GM18858 (cell line): ENCODE measurements around the gene AP4M1.
A peak's percentile ranks its signal among the peaks of the same experiment; 100 is the strongest.

Source experiments
- ATAC-seq: cut with Tn5 transposase; IDR thresholded peaks from one replicate; pipeline ENCODE4 v1.9.1; 2021; ENCODE audit not compliant: unreplicated experiment

AP4M1 gene

DNA sequence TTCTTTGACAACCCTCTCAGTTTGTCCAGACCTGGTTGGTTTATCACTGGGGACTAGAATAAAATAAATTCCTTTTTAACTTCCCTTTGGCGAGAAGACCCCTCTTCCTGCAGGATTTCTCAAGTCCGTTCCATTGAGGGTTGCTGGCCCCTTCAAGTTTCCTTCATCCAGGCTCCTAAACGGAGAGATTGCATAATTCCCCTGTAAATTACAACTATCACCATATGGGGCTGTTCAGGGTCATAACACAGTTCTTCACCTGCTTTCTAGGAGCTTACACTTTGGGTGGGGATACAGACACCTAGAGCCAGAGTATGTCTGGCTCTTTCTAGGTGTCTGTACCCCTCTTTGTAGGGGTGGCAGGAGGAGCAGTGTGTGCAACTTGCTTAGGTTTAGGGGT, 15.9 kb upstream of the AP4M1 start:
- no peak for ATAC-seq

DNA sequence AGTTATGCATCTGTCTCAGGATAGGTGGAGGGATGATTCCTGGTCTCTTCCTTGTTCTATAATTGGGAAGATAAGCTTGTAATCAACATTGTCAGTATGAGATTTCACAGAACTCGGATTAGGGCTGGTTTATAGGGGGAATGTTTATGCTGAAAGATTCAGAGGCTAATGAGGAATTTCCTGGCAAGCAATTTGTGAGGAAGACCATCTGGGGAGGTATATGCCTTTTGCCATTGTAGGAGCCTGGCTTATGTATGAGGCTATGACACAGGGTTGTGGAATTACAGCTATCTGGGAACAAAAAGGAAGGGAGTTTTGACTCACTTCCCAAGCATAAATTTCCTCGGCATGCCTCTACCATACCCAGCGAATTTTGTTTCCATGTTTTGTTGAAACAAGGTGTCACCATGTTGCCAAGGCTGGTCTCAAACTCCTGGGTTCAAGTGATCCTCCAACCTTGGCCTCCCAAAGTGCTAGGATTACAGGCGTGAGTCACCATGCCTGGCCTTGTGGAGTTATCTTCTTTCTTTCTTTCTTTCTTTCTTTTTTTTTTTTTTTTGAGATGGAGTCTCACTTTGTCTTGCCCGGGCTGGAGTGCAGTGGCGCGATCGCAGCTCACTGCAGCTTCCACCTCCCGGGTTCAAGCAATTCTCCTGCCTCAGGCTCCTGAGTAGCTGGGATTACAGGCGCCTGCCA, 14.2 kb upstream of the AP4M1 start:
- ATAC-seq: no peak

- no peak for ATAC-seq
Observed at GRCh38 chr7:100088095-100088620, 13.3 kb upstream of the AP4M1 start.

DNA sequence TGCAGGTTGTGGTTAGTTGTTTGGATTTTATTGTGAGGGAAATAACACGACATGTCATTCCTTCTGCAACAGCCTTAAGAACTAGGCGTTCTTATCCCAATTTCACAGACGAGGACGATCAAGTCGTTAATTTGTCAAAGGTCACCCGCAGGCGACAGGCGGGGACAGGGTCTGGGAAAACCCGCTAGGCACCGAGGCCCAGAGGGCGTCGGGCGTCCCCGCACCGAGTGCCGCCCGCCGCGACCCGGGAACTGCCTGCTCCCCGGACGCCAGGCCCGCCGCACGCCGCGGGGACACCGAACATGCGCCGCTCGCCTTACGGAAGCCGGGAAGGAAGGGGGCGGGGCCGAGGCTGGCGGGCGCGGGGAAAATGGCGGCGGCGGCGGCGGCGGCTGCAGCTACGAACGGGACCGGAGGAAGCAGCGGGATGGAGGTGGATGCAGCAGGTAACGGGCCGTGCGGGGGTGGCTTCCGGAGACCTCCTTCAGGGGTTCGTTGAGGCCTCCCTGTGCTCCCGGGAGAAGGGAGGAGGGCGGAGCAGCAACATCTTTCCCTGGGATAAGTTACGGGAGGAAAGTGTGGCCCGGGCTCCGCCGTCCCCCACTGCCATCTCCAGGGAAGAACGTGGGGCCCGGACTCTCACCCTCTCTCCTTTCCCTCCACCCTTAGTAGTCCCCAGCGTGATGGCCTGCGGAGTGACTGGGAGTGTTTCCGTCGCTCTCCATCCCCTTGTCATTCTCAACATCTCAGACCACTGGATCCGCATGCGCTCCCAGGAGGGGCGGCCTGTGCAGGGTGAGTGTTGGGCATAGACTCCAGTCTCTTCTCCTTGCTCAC, 12.6 kb upstream of the AP4M1 start, which contains the start of gene COPS6:
COPS6 (plus strand) TSS at position 349 of the 837 bp plus-strand sequence; CDS start at position 371, 22 bp downstream.
- no peak for ATAC-seq

- ATAC-seq: no peak
Observed at GRCh38 chr7:100089458-100090196, 11.8 kb upstream of the AP4M1 start.

DNA sequence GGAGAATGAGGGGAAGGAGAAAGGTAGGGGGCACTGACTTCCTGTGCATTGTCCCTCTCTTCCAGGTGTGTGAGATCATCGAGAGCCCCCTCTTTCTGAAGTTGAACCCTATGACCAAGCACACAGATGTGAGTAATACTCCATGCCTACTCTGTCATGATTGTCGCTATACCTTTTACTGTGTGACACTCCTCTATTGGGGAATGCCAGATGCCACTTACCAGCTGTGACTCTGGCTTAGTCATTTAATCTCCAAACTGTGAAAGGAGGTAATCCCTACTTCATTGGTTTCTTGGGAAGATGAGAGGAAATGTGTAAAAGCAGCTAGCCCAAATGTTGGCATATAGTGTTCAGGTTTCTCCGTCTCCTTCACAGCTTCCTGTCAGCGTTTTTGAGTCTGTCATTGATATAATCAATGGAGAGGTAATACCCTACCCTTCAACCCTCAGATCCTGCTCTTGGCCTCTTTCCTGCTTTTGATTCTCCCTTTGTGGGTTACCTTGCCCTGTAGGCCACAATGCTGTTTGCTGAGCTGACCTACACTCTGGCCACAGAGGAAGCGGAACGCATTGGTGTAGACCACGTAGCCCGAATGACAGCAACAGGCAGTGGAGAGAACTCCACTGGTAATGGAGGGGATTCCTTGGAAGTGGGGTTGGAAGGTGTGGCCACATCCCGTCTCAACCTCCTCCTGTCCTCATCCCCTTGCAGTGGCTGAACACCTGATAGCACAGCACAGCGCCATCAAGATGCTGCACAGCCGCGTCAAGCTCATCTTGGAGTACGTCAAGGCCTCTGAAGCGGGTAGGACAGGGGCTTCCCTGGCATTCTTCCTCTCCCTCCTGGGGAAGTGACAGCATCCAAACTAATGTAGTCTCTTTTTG, 10.7 kb upstream of the AP4M1 start:
- no peak for ATAC-seq

- ATAC-seq: no peak
Observed at GRCh38 chr7:100091411-100092181, 9.8 kb upstream of the AP4M1 start.

DNA sequence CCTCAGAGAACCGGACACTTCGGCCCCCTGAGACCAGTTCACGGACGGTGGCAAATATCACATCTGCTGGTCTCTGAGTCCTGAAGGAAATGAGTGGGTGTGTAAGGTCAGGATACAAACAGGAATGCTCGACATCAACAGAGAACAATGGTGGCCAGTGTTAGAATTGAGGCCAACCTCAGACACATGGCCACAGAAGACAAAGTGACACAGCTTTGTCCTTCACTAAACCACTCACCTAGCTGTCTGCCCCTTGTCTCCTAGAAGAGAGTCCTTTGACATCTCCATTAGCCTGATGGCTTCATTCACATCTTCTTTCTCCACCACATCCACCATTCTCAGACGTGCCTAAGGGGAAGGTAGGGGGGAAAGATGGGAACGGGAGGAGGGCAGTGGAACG, 8.4 kb upstream of the AP4M1 start:
- ATAC-seq: no peak

DNA sequence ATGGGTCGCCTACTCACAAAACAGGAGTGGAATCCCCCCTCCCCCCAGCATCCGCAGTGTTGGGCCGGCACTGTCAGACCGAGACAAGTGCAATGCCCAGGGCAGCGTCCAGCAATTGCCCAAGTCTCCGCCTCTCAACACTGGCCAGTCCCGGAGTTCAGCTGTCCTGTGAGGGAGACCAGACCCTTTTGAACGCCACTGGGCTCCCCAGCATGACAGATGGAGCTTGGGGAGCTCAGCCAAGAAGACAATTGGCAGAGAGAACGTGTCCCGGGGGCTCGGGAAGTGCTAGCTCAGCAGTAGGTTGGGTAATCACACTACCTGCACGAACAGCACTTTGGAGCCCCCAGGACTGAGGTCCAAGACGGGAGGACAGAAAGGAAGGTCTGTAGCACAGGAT, 7.9 kb upstream of the AP4M1 start:
- no peak for ATAC-seq

GRCh38 chr7:100093925-100094486, 7.4 kb upstream of the AP4M1 start:
- no peak for ATAC-seq

- no peak for ATAC-seq
Observed at GRCh38 chr7:100095289-100095688, 6.2 kb upstream of the AP4M1 start.

DNA sequence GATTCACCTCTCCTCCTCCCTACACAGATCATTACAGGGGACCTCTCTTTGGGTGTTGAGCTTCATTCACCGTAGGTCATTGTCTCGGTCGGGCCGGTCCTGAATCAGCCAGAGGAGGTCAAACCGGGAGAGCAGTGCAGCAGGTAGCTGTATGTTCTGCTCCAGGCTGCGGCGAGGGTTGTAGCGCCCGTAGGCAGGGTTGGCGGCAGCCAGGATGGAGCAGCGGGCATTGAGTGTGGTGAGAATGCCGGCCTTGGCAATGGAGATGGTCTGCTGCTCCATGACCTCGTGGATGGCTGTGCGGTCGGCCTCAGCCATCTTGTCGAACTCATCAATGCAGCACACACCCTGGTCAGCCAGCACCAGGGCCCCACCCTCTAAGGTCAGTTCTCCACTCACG, 5.7 kb upstream of the AP4M1 start:
- ATAC-seq: no peak

DNA sequence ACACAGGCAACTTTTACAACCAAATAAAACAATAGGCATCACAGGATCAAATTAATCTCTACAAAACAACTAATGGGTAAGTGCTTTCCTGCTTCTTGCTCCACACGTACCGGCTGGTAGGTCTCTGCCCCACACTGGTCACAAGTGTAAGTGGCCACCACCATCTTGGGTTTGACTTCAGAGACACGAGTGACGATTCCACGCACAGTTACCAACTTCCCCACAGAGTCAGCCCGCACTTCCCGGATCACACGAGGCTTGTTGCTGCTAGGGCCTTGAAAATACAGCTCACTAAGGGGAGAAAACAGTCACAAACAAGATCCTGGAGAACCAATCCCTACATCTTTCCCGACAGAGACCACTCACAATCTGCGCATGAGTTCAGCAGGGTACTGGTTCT, 2.5 kb upstream of the AP4M1 start:
- ATAC-seq: no peak

- ATAC-seq: no peak
Observed at GRCh38 chr7:100099452-100099851, 2.0 kb upstream of the AP4M1 start.

DNA sequence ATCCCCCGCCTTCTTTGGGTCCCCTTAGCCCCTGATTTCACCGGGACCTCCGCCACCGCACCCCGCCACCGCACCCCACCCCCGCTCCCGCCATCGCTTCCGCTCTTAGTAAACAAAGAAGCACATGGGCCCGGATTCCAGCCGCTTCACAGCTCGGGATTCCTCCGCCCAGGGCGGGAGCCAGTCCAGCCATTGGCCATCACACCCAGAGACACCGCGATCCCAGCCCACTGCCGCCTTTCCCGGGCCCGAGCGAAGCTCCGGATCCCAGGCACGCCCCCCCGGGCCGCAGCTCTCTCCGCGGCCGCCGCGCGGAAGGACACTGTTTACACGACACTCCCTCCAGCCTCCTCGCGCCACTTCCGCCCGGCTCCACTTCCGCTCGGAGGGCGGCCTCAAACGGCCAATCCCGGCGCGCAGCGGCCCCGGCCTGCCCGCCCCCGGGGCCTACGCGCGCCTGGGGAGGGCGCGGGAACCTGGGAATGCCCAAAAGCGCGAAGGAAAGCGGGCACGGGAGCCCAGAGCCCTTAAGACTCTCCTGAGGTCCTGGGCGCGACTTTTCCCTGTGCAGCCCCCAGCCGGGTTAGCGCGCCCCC, 925 bp upstream of the AP4M1 start:
- peak; percentile 53 for ATAC-seq

- ATAC-seq: no peak
Observed at GRCh38 chr7:100102950-100103840, 1.8 kb downstream of the AP4M1 start.

- no peak for ATAC-seq
Observed at GRCh38 chr7:100105534-100105933, 4.1 kb downstream of the AP4M1 start.

DNA sequence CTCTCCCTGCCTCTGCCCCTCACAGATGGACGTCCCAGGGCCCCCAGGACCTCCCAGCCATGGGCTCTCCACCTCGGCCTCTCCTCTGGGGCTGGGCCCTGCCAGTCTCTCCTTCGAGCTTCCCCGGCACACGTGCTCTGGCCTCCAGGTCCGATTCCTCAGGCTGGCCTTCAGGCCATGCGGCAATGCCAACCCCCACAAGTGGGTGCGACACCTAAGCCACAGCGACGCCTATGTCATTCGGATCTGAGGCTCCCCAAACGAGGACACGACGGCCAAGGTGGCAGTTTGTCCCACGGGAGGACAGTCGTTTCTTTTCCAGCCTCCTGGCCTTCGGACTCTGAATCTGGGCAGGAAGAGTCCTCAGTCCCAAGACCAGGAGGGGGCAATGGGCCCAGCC, 5.2 kb downstream of the AP4M1 start:
- no peak for ATAC-seq
